ENCODE measurements around the gene PIAS1.
"Not testable (repeated sequence)": the region's sequence is repeated elsewhere in the genome, so short reads cannot be mapped to it uniquely, and the experiment has no call there.

The PIAS1 gene

DNA sequence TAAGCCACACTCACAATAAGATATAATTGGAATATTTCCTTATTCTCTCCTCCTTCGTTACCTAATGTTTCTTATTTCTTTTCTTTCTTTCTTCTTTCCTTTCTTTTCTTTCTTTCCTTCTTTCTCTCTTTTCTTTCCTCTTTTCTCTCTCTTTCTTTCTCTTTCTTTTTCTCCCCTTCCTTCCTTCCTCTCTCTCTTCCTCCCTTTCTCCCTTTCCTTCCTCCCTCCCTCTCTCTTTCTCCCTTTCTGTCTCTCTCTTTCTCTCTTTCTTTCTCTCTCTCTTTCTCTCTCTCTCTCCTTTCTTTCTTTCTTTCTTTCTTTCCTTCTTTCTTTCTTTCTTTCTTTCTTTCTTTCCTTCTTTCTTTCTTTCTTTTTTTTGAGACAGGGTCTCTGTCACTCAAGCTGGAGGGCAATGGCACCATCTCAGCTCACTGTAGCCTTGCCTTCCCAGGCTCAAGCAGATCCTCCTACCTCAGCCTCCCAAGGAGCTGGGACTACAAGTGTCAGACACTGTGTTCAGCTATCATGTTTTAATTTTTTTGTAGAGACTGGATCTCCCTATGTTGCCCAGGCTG is 19.3 kb upstream of the PIAS1 start:
- DNase-seq (ENCODE audit: low spot score), result no peak

DNA sequence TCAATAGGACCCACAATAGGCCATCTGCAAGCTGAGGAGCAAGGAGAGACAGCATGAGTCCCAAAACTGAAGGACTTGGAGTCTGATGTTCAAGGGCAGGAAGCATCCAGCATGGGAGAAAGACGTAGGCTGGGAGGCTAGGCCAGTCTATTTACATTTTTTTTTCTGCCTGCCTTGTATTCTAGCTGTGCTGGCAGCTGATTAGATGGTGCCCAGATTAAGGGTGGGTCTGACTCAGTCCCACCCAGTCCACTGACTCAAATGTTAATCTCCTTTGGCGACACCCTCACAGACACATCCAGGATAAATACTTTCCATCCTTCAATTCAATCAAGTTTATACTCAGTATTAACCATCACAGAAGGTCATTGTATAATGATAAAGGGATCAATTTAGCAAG is 15.9 kb upstream of the PIAS1 start:
- no peak for DNase-seq (ENCODE audit: low spot score)

GRCh38 chr15:68040144-68040543 is 14.0 kb upstream of the PIAS1 start:
- DNase-seq (ENCODE audit: low spot score), result no peak

DNA sequence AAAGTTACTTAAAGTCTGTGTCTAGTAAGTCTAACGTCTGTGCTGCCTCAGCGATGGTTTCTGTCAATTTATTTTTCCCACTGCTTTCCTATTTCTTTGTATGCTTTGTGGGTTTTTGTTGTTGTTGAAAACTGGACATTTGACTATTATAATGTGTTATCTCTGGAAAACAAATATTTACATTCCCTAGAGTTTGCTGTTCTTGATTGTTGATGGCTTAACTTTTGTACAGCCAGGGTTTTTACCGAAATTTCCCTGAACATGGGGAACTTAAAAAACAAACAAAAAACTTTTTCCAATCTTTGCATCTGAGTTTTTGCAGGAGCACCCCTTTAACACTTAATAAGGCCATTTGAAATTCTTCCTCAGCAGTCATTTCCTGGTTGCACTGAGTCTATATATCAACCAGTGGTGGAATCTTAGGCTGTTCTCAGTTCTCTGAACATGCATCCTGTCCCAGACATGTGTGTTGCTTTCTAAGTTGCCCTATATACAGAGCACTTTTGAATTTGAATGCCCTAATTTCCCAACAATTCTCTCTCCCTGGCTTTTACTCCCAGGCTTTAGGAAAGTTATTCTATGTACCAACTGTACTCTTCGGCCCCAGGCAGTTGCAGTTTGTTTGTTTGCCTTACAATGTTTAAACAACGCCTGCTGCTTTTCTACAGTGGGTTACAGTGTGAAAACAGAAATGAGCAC is 11.8 kb upstream of the PIAS1 start:
- DNase-seq (ENCODE audit: low spot score), result no peak

GRCh38 chr15:68042855-68043222 is 11.3 kb upstream of the PIAS1 start:
- DNase-seq (ENCODE audit: low spot score), result no peak

DNA sequence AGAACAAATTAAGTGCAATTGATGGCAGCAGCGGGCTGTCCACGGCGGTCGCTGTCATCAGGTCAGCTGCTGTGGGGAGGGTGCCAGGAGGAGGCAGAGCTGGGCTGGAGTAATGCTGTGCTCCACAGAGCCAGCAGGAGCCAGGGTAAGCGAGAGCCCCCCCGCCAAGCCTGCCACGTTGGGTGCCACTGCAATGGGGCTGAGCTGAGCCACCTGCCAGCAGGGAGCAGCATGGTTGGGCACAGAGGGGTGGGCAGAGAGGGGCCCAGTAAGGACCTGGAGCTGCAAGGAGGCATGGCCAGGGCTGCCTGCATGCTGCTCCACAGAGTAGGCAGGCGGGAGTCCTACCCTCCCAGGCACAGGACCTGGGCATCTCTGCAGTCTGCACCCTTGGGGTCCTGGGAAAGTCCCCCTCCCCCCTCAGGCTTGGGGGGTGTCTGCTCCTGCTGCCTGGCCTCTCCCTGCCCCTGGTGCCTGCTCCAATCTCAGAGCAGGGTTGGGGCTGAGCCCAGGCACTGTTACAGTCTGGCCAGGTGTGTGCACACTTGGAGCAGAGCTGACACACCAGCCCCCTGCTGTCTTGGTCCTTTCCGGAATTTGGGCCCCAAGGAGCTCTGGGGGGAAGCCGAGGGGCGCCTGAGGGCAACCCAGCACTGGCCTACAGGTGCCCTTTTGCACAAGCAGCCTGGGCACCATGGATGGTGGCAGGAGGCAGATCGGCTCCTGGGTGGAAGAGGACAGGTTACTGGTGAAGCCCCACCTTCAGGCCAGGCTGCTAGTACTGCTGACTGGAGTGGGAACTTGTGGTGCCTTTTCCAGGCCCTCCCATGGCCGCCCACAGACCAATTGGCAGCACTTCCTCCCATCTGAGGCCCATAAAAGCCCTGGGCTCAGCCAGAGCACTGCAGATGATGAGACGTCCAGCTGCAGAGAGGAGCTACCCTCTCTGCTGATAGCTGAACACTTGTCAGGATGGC is 8.5 kb upstream of the PIAS1 start:
- no peak for DNase-seq (ENCODE audit: low spot score)

- DNase-seq (ENCODE audit: low spot score), result no peak
These were observed 6.3 kb upstream of the PIAS1 start for GRCh38 chr15:68047826-68048225.

DNA sequence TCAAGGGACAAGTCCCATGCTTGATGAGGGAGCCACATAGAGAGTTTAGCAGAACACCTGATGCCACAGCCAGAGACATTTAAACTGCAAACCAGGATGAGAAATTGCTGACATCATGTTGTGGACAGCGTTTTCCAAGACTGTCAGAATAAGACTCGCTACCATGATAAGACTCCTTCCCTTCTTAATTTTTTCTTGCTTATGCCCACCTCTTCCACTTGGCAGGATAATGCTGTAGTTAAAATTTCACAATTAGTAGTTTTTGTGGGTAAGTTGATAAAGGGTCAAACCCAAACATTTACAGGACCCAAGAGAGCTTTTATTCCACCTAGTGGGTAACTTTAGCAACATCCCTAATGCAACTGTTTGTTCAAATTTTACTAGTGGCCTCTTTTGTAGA is 3.0 kb upstream of the PIAS1 start:
- no peak for DNase-seq (ENCODE audit: low spot score)

DNA sequence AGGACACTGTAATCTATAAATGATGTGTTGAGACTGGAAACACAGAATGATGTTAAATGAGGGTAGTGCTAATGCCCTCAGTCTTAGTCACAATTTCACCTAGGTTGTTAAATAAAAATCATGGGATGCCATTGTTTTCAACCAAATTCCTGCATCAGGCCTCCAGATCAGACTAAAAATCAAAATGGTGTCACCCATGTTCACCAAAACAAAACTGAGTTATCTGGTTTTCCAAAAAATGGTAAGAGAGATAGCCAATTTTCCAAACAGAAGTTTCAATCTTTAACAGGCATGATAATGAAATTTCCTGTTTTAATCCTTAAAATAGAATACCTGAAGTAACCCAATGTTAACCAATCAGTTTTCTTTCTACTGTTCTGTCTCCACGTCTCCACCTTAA is 2.2 kb upstream of the PIAS1 start:
- DNase-seq (ENCODE audit: low spot score), result no peak

- DNase-seq (ENCODE audit: low spot score), result no peak
These were observed 1.7 kb upstream of the PIAS1 start for GRCh38 chr15:68052431-68052830.

- no peak for DNase-seq (ENCODE audit: low spot score)
These were observed 1.1 kb upstream of the PIAS1 start for GRCh38 chr15:68053001-68053400.

DNA sequence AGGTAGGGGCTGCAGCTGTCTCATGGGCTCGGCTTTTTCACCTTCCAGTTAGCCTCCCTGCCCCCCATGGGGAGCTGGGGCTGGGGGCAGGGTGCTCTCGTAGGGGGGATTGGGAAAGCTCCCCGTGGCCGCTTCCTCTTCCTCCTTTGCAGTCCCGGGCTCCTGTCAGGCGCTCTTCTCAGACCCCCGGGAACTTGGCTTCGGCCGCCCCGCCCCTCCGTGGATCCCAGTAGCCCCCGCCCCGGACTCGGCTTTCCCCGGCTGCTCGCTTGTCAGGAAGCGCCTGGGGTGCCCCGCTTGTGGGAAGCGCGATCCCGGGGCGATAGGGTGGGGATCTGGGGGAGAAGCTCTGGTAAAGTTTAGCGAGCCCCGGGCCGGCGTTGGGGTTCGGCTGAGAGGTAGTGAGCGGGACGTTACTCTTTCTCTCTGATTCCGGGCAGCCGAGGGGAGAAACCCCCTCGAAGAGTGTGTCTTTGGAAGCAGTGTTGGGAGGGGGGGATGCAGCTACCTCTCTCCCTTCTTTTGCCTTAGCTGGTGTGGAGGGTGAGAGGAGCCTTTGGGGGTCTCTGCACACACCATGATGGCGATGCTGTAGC is 611 bp downstream of the PIAS1 start:
- DNase-seq (ENCODE audit: low spot score), result peak; percentile 81

GRCh38 chr15:68055224-68055705 is 1.1 kb downstream of the PIAS1 start:
- peak; percentile 74 for DNase-seq (ENCODE audit: low spot score)

DNA sequence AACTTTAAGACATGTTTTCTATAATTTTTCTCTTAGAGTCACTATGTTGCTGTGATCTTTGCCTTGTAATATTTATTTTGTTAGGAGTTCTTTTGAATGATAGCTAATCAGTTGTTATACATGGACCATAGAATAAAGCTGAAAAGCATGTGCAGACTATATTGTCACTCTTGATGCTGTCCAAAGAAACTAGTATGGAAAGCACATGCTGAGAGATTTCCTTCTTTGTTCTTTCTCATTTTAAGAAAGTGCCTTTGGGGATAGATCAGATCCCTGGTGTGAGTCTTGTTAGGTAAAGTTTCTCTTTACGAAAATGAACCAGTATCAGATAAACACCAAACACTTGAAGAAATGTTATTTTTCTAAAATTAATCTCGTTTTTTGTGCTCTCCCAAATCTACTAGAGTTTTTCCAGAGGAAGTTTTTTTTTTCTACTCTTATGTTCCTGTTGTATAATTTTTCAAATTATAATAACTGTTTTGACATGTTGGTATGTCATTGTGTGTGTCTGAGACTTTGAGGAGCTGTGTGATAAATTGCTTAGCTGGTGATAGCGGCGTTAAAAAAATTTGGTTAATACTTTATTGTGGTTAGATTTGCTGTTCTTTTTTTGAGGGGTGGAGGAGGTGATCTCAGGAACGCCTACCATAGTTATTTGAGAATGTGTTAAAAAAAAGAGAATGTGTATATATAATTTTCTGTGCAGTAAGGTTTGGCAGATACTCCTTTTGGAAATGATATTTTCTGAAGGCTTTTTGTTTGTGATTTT is 2.2 kb downstream of the PIAS1 start:
- DNase-seq (ENCODE audit: low spot score), result no peak

DNA sequence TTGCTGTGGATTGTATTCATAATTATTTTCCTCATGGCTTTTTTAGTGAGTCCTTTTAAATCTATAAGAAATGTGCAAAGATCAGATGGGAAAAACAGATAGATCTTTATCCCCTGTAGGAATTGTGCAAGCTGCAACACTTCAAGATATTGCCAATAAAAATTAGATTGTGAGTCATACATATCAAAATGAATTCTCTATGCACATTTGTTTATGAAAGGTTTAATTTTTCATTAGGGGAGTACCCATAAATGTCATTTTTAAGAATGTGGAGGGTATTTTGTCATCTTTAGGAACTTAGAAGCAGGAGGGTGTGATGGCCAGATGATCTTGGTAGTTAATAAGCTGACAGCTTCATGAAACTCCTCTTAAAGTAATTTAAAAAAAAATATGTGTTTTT is 2.9 kb downstream of the PIAS1 start:
- DNase-seq (ENCODE audit: low spot score), result no peak

DNA sequence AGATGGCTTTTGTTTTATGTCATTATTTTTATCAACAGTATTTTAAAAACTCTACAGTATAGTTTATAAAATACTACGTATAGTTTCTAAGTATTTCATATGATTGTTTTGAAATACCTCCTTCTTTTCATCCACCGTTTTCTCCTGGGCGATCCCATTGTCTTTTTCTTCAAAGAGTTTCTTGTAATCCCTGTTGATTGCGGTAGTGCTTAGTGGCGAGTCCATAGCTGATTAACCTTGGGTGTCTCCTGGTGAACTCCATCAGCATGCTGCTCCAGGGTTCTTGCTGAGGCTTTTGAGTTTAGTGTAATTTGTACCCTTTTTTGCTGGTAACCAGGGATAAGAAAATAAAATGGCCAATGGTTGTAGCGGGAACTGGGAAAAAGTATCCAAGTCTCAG is 3.6 kb downstream of the PIAS1 start:
- peak; percentile 16 for DNase-seq (ENCODE audit: low spot score)

- not testable (repeated sequence) for DNase-seq (ENCODE audit: low spot score)
These were observed 4.9 kb downstream of the PIAS1 start for GRCh38 chr15:68058970-68059369.

- no peak for DNase-seq (ENCODE audit: low spot score)
These were observed 5.5 kb downstream of the PIAS1 start for GRCh38 chr15:68059630-68060029.

DNA sequence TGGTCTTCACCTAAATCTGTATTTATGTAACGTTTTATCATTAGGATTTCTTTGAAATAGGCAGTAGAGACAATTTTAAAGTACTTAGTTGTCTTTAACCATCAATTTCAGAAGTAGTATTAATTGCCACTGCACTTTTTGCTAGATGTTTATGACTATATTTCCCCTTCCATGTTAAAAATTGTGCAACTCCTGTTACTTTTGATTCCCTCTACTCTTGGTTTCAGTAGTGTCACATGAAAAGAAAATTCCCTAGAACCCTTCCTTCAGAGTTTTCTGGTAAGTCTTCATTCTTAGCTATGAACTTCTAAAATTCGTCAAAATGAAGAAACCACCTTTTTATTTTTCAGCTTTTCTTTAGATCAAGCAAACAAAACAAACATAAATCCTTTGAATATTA is 7.1 kb downstream of the PIAS1 start:
- DNase-seq (ENCODE audit: low spot score), result no peak

DNA sequence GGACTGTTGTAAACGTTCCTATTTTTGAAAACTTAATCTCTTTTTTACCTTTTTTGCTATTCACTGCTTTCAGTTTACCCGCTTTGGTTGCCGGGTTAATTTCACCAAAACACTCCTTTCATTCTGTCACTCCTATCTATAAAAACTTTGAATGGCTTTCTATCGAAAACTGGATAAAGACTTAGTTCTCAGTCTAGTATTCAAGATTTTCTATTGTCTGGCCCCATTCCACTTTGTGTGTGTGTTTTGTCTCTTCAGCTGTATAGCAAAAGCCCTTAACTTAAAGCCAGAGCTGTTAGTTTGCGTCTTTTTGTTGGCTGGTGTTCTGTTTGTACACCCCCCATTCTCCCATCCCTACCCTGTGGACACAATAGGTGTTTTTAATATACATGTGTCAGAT is 7.5 kb downstream of the PIAS1 start:
- DNase-seq (ENCODE audit: low spot score), result no peak

DNA sequence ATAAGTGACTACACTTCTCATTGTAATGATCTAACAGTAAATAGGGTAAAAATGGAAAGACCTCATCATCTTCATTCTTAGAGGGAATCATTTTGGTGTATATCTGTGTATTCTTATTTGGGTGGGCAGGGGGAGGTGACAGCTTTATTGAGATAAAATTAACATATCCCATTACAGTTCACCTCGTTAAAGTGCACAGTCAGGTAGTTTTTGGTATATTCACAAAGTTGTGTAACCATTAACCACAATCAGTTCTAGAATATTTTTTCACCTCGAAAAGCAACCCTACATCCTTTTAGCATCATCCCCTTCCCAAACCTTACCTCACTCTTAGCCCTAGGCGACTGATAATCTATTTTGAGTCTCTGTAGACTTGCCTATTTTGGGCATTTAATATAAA is 8.1 kb downstream of the PIAS1 start:
- DNase-seq (ENCODE audit: low spot score), result no peak

Data from SW480 (cell line).